ENCODE results near the gene SORD.
A peak's percentile ranks its signal among the peaks of the same experiment; 100 is the strongest.
"Not testable (repeated sequence)": the region's sequence is repeated elsewhere in the genome, so short reads cannot be mapped to it uniquely, and the experiment has no call there.

SORD gene

GRCh38 chr15:45093622-45094357 lies 70.8 kb downstream of the SORD start:
- DNase-seq: no peak
- peaks cover 13% of the 10 kb centered on the region for H3K27me3 Mint-ChIP-seq
- no peaks in the 10 kb centered on the region for H3K4me1 Mint-ChIP-seq
- H3K4me3 Mint-ChIP-seq: no peak overlapping the region
- no peak for ATAC-seq
- H3K9me3 Mint-ChIP-seq: no peaks in the 10 kb centered on the region
- H3K27ac Mint-ChIP-seq: no peak overlapping the region

GRCh38 chr15:45094358-45094730 lies 71.3 kb downstream of the SORD start:
- DNase-seq (no peak), ATAC-seq (no peak)
- H3K27me3 Mint-ChIP-seq: peaks cover 13% of the 10 kb centered on the region
- H3K27ac Mint-ChIP-seq: no peak overlapping the region
- no peak overlapping the region for H3K4me3 Mint-ChIP-seq
- H3K9me3 Mint-ChIP-seq: no peaks in the 10 kb centered on the region
- H3K4me1 Mint-ChIP-seq: no peaks in the 10 kb centered on the region

GRCh38 chr15:45095661-45096060 lies 72.7 kb downstream of the SORD start:
- Mint-ChIP-seq H3K27me3 (peaks cover 13% of the 10 kb centered on the region), H3K27ac (peak overlapping the region in 1 of 2 donors; percentile 5), H3K4me3 (no peak overlapping the region), H3K9me3 (no peaks in the 10 kb centered on the region), H3K4me1 (no peaks in the 10 kb centered on the region)
- no peak for ATAC-seq
- no peak for DNase-seq

GRCh38 chr15:45097466-45097865 lies 74.5 kb downstream of the SORD start:
- no peak overlapping the region for H3K27ac Mint-ChIP-seq
- no peaks in the 10 kb centered on the region for H3K4me1 Mint-ChIP-seq
- no peak overlapping the region for H3K4me3 Mint-ChIP-seq
- H3K9me3 Mint-ChIP-seq: no peaks in the 10 kb centered on the region
- no peaks in the 10 kb centered on the region for H3K27me3 Mint-ChIP-seq
- no peak for ATAC-seq
- DNase-seq: no peak

GRCh38 chr15:45099549-45100165 lies 76.7 kb downstream of the SORD start:
- DNase-seq (no peak), ATAC-seq (no peak)
- H3K27ac Mint-ChIP-seq: no peak overlapping the region
- H3K9me3 Mint-ChIP-seq: no peaks in the 10 kb centered on the region
- no peak overlapping the region for H3K4me3 Mint-ChIP-seq
- no peaks in the 10 kb centered on the region for H3K4me1 Mint-ChIP-seq
- H3K27me3 Mint-ChIP-seq: no peaks in the 10 kb centered on the region

GRCh38 chr15:45100884-45101625 lies 78.1 kb downstream of the SORD start:
- ATAC-seq (no peak), DNase-seq (no peak)
- Mint-ChIP-seq H3K27me3 (peaks cover 9% of the 10 kb centered on the region), H3K4me1 (no peaks in the 10 kb centered on the region), H3K27ac (no peak overlapping the region), H3K9me3 (no peaks in the 10 kb centered on the region), H3K4me3 (no peak overlapping the region)

GRCh38 chr15:45101749-45102148 lies 78.8 kb downstream of the SORD start:
- Mint-ChIP-seq H3K27ac (no peak overlapping the region), H3K27me3 (peaks cover 11% of the 10 kb centered on the region), H3K4me3 (no peak overlapping the region), H3K9me3 (no peaks in the 10 kb centered on the region), H3K4me1 (no peaks in the 10 kb centered on the region)
- ATAC-seq: no peak
- DNase-seq: no peak

GRCh38 chr15:45102226-45102625 lies 79.2 kb downstream of the SORD start:
- no peak for DNase-seq
- Mint-ChIP-seq H3K9me3 (no peaks in the 10 kb centered on the region), H3K4me1 (no peaks in the 10 kb centered on the region), H3K27ac (no peak overlapping the region), H3K4me3 (no peak overlapping the region), H3K27me3 (peaks cover 16% of the 10 kb centered on the region)
- no peak for ATAC-seq

GRCh38 chr15:45104170-45104569 lies 81.2 kb downstream of the SORD start:
- not testable (repeated sequence) for H3K9me3 Mint-ChIP-seq, ATAC-seq, H3K27ac Mint-ChIP-seq, H3K4me3 Mint-ChIP-seq, H3K4me1 Mint-ChIP-seq, DNase-seq
- peaks cover 24% of the 10 kb centered on the region for H3K27me3 Mint-ChIP-seq

- H3K27ac Mint-ChIP-seq: no peak overlapping the region
- peaks cover 3% of the 10 kb centered on the region for H3K4me1 Mint-ChIP-seq
- peaks cover 38% of the 10 kb centered on the region for H3K27me3 Mint-ChIP-seq
- no peak overlapping the region for H3K4me3 Mint-ChIP-seq
- ATAC-seq (no peak), DNase-seq (no peak)
- H3K9me3 Mint-ChIP-seq: no peaks in the 10 kb centered on the region
Observed at GRCh38 chr15:45105586-45105985, 82.6 kb downstream of the SORD start.

- peaks cover 41% of the 10 kb centered on the region for H3K27me3 Mint-ChIP-seq
Observed at GRCh38 chr15:45106002-45106790, 83.2 kb downstream of the SORD start.

GRCh38 chr15:45107941-45108630 lies 85.1 kb downstream of the SORD start:
- Mint-ChIP-seq H3K27me3 (peaks cover 58% of the 10 kb centered on the region), H3K4me1 (peaks cover 18% of the 10 kb centered on the region), H3K9me3 (no peaks in the 10 kb centered on the region), H3K4me3 (no peak overlapping the region), H3K27ac (no peak overlapping the region)
- ATAC-seq (no peak), DNase-seq (no peak)

More at GRCh38 chr15:45106002-45106790, 83.2 kb downstream of the SORD start:
- Mint-ChIP-seq H3K4me1 (peaks cover 4% of the 10 kb centered on the region), H3K9me3 (no peaks in the 10 kb centered on the region), H3K4me3 (no peak overlapping the region), H3K27ac (no peak overlapping the region)
- DNase-seq (no peak), ATAC-seq (no peak)

GRCh38 chr15:45110256-45110820 lies 87.3 kb downstream of the SORD start:
- Mint-ChIP-seq H3K4me3 (no peak overlapping the region), H3K9me3 (no peaks in the 10 kb centered on the region), H3K4me1 (peaks cover 39% of the 10 kb centered on the region), H3K27me3 (peaks cover 79% of the 10 kb centered on the region), H3K27ac (no peak overlapping the region)
- DNase-seq: no peak
- no peak for ATAC-seq

GRCh38 chr15:45111390-45112142 lies 88.6 kb downstream of the SORD start:
- H3K27ac Mint-ChIP-seq: no peak overlapping the region
- peak; percentile 13 for ATAC-seq
- H3K4me3 Mint-ChIP-seq: peak overlapping the region; percentile 5 to 68
- H3K9me3 Mint-ChIP-seq: no peaks in the 10 kb centered on the region
- no peak for DNase-seq
- H3K27me3 Mint-ChIP-seq: peaks cover 82% of the 10 kb centered on the region
- H3K4me1 Mint-ChIP-seq: peaks cover 48% of the 10 kb centered on the region
